Erythroblast (primary cell): ENCODE measurements around the gene C1QB.

Experiments
- GATA1 ChIP-seq: IDR thresholded peaks from 2 replicates; pipeline ENCODE4 v1.6.1; 2011; ENCODE audit warnings: low read depth, mild to moderate bottlenecking, control low read depth, low read length, moderate library complexity
- POLR2A ChIP-seq: IDR thresholded peaks from 2 replicates; pipeline ENCODE4 v1.6.1; 2011; ENCODE audit warnings: mild to moderate bottlenecking, low read length

- TF ChIP-seq POLR2A, result no peak
- TF ChIP-seq GATA1, result no peak
Observed at GRCh38 chr1:22676916-22677583, 24.0 kb downstream of the C1QB start.
